ENCODE data around the gene KIF2A.

KIF2A gene

DNA sequence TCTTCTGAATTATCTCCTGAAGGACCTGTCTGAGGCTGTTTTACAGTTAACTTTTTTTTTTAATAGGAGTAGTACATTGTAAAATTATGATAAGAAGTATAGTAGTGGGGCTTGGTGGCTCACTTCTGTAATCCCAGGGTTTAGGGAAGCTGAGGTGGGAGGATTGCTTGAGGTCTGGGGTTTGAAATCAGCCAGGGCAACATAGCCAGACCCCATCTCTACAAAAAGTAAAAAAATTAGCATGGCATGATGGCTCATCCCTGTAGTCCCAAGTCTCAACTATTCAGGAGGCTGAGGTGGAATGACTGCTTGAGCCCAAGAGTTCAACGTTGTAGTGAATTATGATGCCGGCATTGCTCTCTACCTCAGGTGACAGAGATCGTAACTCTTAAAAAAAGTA is 113.6 kb downstream of the KIF2A start:
- H3K36me3 ChIP-seq (ENCODE audit: control insufficient read depth, insufficient read depth, low read length) = no peaks in the 10 kb centered on the region
- peaks cover 22% of the 10 kb centered on the region for H3K79me2 ChIP-seq
- no peak overlapping the region for H3K4me3 ChIP-seq (ENCODE audit: low read depth, low read length)
- H3K4me2 ChIP-seq (ENCODE audit: low read length) = no peak overlapping the region
- H3K4me1 ChIP-seq = peaks cover 8% of the 10 kb centered on the region
- no peak overlapping the region for H2AFZ ChIP-seq
- H3K9ac ChIP-seq = no peak overlapping the region
- no peaks in the 10 kb centered on the region for H3K9me3 ChIP-seq (ENCODE audit: control insufficient read depth, low read length)
- H3K27me3 ChIP-seq (ENCODE audit: control insufficient read depth, insufficient read depth, low read length) = no peaks in the 10 kb centered on the region
- TF ChIP-seq, protein P1, sequence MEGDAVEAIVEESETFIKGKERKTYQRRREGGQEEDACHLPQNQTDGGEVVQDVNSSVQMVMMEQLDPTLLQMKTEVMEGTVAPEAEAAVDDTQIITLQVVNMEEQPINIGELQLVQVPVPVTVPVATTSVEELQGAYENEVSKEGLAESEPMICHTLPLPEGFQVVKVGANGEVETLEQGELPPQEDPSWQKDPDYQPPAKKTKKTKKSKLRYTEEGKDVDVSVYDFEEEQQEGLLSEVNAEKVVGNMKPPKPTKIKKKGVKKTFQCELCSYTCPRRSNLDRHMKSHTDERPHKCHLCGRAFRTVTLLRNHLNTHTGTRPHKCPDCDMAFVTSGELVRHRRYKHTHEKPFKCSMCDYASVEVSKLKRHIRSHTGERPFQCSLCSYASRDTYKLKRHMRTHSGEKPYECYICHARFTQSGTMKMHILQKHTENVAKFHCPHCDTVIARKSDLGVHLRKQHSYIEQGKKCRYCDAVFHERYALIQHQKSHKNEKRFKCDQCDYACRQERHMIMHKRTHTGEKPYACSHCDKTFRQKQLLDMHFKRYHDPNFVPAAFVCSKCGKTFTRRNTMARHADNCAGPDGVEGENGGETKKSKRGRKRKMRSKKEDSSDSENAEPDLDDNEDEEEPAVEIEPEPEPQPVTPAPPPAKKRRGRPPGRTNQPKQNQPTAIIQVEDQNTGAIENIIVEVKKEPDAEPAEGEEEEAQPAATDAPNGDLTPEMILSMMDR (IDR thresholded peaks at IDR 0.05) = no peak
- no peak overlapping the region for H3K27ac ChIP-seq

GRCh38 chr5:62421414-62421813 is 115.4 kb downstream of the KIF2A start:
- Histone ChIP-seq H3K27me3 (ENCODE audit: control insufficient read depth, insufficient read depth, low read length) (no peaks in the 10 kb centered on the region), H3K9ac (no peak overlapping the region), H3K4me2 (ENCODE audit: low read length) (no peak overlapping the region), H3K79me2 (peaks cover 26% of the 10 kb centered on the region), H3K4me3 (ENCODE audit: low read depth, low read length) (no peak overlapping the region), H3K4me1 (peaks cover 10% of the 10 kb centered on the region), H3K9me3 (ENCODE audit: control insufficient read depth, low read length) (no peaks in the 10 kb centered on the region), H3K27ac (no peak overlapping the region), H3K36me3 (ENCODE audit: control insufficient read depth, insufficient read depth, low read length) (no peaks in the 10 kb centered on the region), H2AFZ (no peak overlapping the region)
- TF ChIP-seq, protein P1 (IDR thresholded peaks at IDR 0.05) = no peak

- Histone ChIP-seq H3K27me3 (ENCODE audit: control insufficient read depth, insufficient read depth, low read length) (no peaks in the 10 kb centered on the region), H3K4me3 (ENCODE audit: low read depth, low read length) (no peak overlapping the region), H3K4me1 (peaks cover 10% of the 10 kb centered on the region), H3K36me3 (ENCODE audit: control insufficient read depth, insufficient read depth, low read length) (no peaks in the 10 kb centered on the region), H3K9ac (no peak overlapping the region), H2AFZ (no peak overlapping the region), H3K79me2 (peaks cover 36% of the 10 kb centered on the region), H3K27ac (no peak overlapping the region), H3K4me2 (ENCODE audit: low read length) (no peak overlapping the region), H3K9me3 (ENCODE audit: control insufficient read depth, low read length) (no peaks in the 10 kb centered on the region)
- TF ChIP-seq, protein P1 (IDR thresholded peaks at IDR 0.05) = no peak
Measured at GRCh38 chr5:62424763-62425162, 118.8 kb downstream of the KIF2A start.

DNA sequence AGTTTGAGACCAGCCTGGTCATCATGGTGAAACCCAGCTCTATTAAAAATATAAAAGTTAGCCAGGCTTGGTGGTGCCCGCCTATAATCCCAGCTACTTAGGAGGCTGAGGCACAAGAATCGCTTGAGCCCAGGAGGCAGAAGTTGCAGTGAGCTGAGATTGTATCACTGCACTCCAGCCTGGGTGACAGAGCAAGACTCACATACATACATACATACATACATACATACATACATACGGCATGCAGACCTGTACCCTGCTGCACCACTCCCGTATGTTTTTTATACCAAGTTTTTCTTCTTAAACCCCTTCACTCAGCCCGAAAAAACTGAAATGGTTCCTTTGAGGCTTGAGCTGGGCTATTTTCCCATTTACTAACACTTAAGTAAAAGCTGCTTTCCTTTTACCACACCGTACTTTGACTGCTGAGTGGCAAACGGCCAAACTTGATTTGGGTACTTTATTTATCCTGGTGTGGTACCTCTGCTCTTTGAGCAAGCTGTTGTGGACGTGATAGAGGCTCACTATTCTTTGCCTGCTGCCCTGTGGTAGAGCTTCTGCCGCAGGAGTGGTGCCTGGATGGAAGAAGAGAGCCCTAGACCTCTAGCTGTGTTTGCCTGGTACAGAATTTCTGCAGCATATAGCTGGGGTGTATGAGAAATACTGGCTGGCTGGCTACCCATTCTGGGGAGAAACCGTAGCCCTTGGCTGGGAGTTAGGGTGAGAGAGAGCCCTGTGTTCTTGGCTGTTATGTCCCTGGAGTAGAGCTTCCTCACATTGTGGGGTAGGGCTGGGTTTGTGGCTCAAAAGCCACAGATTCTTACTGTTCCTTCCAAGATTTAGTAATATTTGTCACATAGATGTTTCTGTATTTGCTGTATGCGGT is 126.0 kb downstream of the KIF2A start:
- Histone ChIP-seq H3K79me2 (peaks cover 56% of the 10 kb centered on the region), H2AFZ (no peak overlapping the region), H3K4me1 (peaks cover 3% of the 10 kb centered on the region), H3K9ac (no peak overlapping the region), H3K36me3 (ENCODE audit: control insufficient read depth, insufficient read depth, low read length) (no peaks in the 10 kb centered on the region), H3K27ac (no peak overlapping the region), H3K4me3 (ENCODE audit: low read depth, low read length) (no peak overlapping the region), H3K9me3 (ENCODE audit: control insufficient read depth, low read length) (no peaks in the 10 kb centered on the region), H3K4me2 (ENCODE audit: low read length) (no peak overlapping the region), H3K27me3 (ENCODE audit: control insufficient read depth, insufficient read depth, low read length) (no peaks in the 10 kb centered on the region)
- TF ChIP-seq, protein P1 (IDR thresholded peaks at IDR 0.05) = no peak
